SKM-1 treated with dmso at 0.1 percent for 144 hours (cell line): ENCODE measurements around the gene SMIM8.

Source experiments
- DNase-seq: peaks from one replicate; lab custom pipeline; 2025; ENCODE audit not compliant: unreplicated experiment; lab: John Stamatoyannopoulos, UW

The SMIM8 gene

GRCh38 chr6:87384038-87384437 is 61.6 kb downstream of the SMIM8 start:
- no peak for DNase-seq

GRCh38 chr6:87384449-87384848 is 62.1 kb downstream of the SMIM8 start:
- DNase-seq: no peak

- no peak for DNase-seq
These were observed 68.9 kb downstream of the SMIM8 start for GRCh38 chr6:87391334-87391733.
